Coronary artery (tissue), 2 donors: ENCODE measurements around the gene ZNF212.

ENCODE experiments used
- DNase-seq: peaks from one replicate; pipeline ENCODE4 v3.0.0-alpha.2; 2017; ENCODE audit warnings: low spot score
- H3K27ac ChIP-seq, 2 donors: fragments of 200-600 bp; sonication (generic); one replicate each; pipeline ENCODE4 v1.5.1; 2016 to 2019
- H3K4me3 ChIP-seq: fragments of 200-600 bp; sonication (generic); 2 replicates; pipeline ENCODE4 v1.5.1; 2016; ENCODE audit warnings: mild to moderate bottlenecking, moderate library complexity
- CTCF ChIP-seq: fragments of 200-600 bp; sonication (generic); IDR thresholded peaks from one replicate; pipeline ENCODE4 v1.5.1; 2019; ENCODE audit warnings: antibody characterized with exemption

ZNF212 gene

GRCh38 chr7:149280661-149281507 is 41.4 kb downstream of the ZNF212 start:
- Histone ChIP-seq H3K4me3 (no peak overlapping the region), H3K27ac (no peak overlapping the region)
- DNase-seq, result peak; percentile 67
- no peak for TF ChIP-seq CTCF

- Histone ChIP-seq H3K4me3 (no peak overlapping the region), H3K27ac (no peak overlapping the region)
- no peak for DNase-seq
- no peak for TF ChIP-seq CTCF
These were observed 42.3 kb downstream of the ZNF212 start for GRCh38 chr7:149281508-149282330.

- Histone ChIP-seq H3K27ac (no peak overlapping the region), H3K4me3 (no peak overlapping the region)
- DNase-seq, result no peak
- TF ChIP-seq CTCF, result no peak
These were observed 42.8 kb downstream of the ZNF212 start for GRCh38 chr7:149282331-149282655.

- H3K27ac ChIP-seq, result no peak overlapping the region
- no peak for TF ChIP-seq CTCF
- peak; percentile 71 for DNase-seq
- no peak overlapping the region for H3K4me3 ChIP-seq
These were observed 43.9 kb downstream of the ZNF212 start for GRCh38 chr7:149283321-149283720.

- Histone ChIP-seq H3K4me3 (no peak overlapping the region), H3K27ac (no peak overlapping the region)
- TF ChIP-seq CTCF, result no peak
- DNase-seq, result peak; percentile 68
These were observed 44.9 kb downstream of the ZNF212 start for GRCh38 chr7:149284343-149284742.

- peak overlapping the region; percentile 27 to 70 for H3K27ac ChIP-seq
- TF ChIP-seq CTCF, result no peak
- H3K4me3 ChIP-seq, result peak overlapping the region; percentile 92
- DNase-seq, result peak; percentile 94
These were observed 45.6 kb downstream of the ZNF212 start for GRCh38 chr7:149284850-149285585.
